Measurements from ENCODE around the gene FBXO15. TPM values are rescaled to one million over a fixed set of nuclear protein-coding genes. Genes with fewer than 3 reads are reported as not detected.

The FBXO15 gene
- total and polyA plus RNA-seq, 3 experiments from 2014 or later = 0.55 to 1.3 (median 0.77) TPM

DNA sequence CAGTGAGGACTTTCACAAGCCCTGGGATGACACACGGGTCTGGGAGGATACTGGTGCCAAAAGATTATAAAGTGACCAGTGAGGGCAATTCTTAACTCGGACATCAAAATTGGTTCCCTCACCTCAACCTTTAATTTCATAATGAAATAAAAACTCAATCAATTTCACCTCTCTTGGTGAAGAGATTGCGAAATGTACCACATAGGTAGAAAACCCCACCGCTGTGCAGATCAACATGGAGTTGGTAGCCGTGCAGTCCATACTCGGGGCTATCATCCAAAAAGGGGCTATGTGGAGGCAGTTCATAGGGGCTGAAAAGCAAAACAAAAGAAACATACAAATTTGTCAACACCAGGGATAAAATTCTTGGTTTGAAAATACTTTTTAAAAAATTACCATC lies 24.4 kb downstream of the FBXO15 start:
- Mint-ChIP-seq H3K27ac (no peak overlapping the region), H3K27me3 (no peaks in the 10 kb centered on the region), H3K4me3 (no peak overlapping the region), H3K9me3 (no peaks in the 10 kb centered on the region), H3K36me3 (peaks cover 0 to 2% (median 0%) of the 10 kb centered on the region in 3 donors), H3K4me1 (no peaks in the 10 kb centered on the region)
- ChIA-PET CTCF (no interaction called here), POLR2A (no interaction called here)
- no peaks in the 10 kb centered on the region for H3K4me1 ChIP-seq (ENCODE audit: insufficient read depth, low read length)
- H3K36me3 ChIP-seq (ENCODE audit: insufficient read depth, low read length) = no peaks in the 10 kb centered on the region
- no peaks in the 10 kb centered on the region for H3K27me3 ChIP-seq (ENCODE audit: insufficient read depth, low read length, poor library complexity, severe bottlenecking)
- no peak for DNase-seq
- H3K4me3 ChIP-seq (ENCODE audit: low read length) = no peak overlapping the region
- no peaks in the 10 kb centered on the region for H3K9me3 ChIP-seq (ENCODE audit: low read length)
- no peak overlapping the region for H3K27ac ChIP-seq (ENCODE audit: low read depth, low read length)

DNA sequence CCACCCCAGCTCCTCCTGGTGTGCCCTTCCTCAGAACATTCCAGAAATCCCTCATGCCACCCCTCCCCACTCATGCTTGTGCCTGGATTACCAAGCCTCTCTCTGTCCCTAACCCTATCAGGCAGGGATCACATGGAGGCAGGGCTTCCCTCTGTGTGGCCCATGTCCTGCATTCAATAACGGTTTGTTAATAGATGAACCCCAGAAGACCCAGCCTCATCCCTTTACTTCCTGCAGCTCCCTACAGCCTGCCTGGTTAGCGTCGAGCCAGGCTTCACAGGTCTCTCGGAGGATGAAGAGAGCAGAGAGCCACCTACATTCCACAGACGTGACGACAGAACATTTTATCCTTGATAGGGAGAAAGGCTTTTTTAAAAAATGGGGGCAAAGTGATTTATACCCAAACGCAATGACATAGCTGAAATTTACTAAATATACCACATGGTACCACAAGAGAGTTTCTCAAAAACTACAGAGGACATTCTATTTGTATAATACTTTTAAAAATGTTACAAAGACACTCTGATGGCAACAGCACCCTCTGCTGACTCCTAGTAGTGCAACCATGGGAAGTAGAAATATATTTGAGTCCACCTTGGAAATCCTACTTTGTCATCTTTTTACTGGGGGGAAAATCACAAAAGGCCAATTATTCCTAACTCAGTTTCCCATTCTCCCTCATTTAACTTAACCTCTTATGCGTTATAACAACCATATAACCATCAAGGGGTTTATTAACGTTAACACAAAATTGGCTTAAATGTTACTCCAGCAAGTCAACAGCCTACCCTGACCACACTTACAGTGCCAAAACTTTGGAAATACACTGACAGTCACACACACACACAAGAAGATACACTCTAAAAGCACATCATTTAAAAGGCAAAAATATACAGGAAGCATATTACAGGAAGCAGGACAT lies 30.7 kb downstream of the FBXO15 start:
- peaks cover 3 to 4% (median 4%) of the 10 kb centered on the region in 3 donors for H3K4me1 Mint-ChIP-seq

DNA sequence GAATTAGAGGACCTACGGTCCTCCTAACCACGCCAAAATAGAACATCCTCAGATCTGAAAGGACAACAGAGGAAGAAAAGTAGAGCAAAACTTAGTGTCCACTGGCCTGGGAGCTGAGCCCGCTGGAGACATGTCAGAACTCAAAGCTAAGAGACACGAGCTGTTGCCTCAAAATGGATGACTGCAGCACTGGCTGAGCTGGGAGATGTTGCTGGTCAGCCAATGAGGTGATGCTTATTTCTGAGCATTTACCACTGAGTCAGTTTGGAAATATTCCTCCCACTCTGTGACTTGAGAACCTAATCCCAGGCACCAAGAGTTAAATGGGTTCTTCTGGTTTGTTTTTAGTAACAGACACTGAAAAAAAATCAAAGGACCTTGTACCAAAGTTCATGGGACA lies 32.6 kb downstream of the FBXO15 start:
- ChIA-PET POLR2A (interaction anchor here (0.6 kb wide), 1 partner anchor 19 kb away, joined by 5 read pairs; no protein-coding TSS in a partner anchor), CTCF (no interaction called here)
- Histone ChIP-seq H3K36me3 (ENCODE audit: insufficient read depth, low read length) (no peaks in the 10 kb centered on the region), H3K27me3 (ENCODE audit: insufficient read depth, low read length, poor library complexity, severe bottlenecking) (no peaks in the 10 kb centered on the region), H3K9me3 (ENCODE audit: low read length) (no peaks in the 10 kb centered on the region), H3K27ac (ENCODE audit: low read depth, low read length) (no peak overlapping the region), H3K4me3 (ENCODE audit: low read length) (no peak overlapping the region), H3K4me1 (ENCODE audit: insufficient read depth, low read length) (no peaks in the 10 kb centered on the region)
- Mint-ChIP-seq H3K36me3 (peaks cover 0 to 12% (median 2%) of the 10 kb centered on the region in 3 donors), H3K9me3 (peaks cover 0 to 6% (median 0%) of the 10 kb centered on the region in 5 donors), H3K4me1 (peaks cover 3 to 4% (median 4%) of the 10 kb centered on the region in 3 donors), H3K27me3 (peaks cover 0 to 3% of the 10 kb centered on the region in 2 donors), H3K4me3 (no peak overlapping the region), H3K27ac (no peak overlapping the region)
- no peak for DNase-seq

More for the DNA sequence above, 30.7 kb downstream of the FBXO15 start:
- Histone ChIP-seq H3K4me1 (ENCODE audit: insufficient read depth, low read length) (no peaks in the 10 kb centered on the region), H3K36me3 (ENCODE audit: insufficient read depth, low read length) (no peaks in the 10 kb centered on the region), H3K9me3 (ENCODE audit: low read length) (no peaks in the 10 kb centered on the region), H3K27ac (ENCODE audit: low read depth, low read length) (no peak overlapping the region), H3K27me3 (ENCODE audit: insufficient read depth, low read length, poor library complexity, severe bottlenecking) (no peaks in the 10 kb centered on the region), H3K4me3 (ENCODE audit: low read length) (no peak overlapping the region)
- Mint-ChIP-seq H3K36me3 (peaks cover 0 to 5% (median 2%) of the 10 kb centered on the region in 3 donors), H3K9me3 (peaks cover 0 to 5% (median 0%) of the 10 kb centered on the region in 5 donors), H3K27ac (no peak overlapping the region), H3K4me3 (no peak overlapping the region), H3K27me3 (peaks cover 0 to 3% of the 10 kb centered on the region in 2 donors)
- ChIA-PET POLR2A (no interaction called here), CTCF (no interaction called here)
- peak in 1 of 5 donors; percentile 14 for DNase-seq

DNA sequence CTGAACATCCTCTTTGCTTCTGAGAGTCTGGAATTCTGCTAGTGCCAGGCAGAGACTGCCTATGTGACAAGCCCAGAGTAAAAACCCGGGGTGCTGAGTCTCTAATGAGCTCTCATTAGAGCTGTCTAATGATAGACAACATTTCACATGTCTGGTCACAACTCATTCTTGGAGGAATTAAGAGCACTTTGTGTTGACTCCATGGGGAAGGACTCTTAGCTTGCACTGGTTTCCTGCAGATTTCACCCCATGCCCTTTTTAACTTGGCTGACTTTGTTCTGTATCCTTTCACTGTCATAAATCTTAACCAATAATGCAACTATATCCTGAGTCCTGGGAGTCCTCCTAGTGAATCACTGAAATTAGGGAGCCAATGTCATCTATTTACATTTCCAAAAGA lies 33.5 kb downstream of the FBXO15 start:
- H3K4me3 ChIP-seq (ENCODE audit: low read length) = no peak overlapping the region
- no peaks in the 10 kb centered on the region for H3K9me3 ChIP-seq (ENCODE audit: low read length)
- no peaks in the 10 kb centered on the region for H3K27me3 ChIP-seq (ENCODE audit: insufficient read depth, low read length, poor library complexity, severe bottlenecking)
- no peak overlapping the region for H3K27ac Mint-ChIP-seq
- no peak overlapping the region for H3K27ac ChIP-seq (ENCODE audit: low read depth, low read length)
- POLR2A ChIA-PET = no interaction called here
- DNase-seq = no peak
- no peak overlapping the region for H3K4me3 Mint-ChIP-seq
- peaks cover 0 to 12% (median 0%) of the 10 kb centered on the region in 3 donors for H3K36me3 Mint-ChIP-seq
- peaks cover 0 to 10% (median 5%) of the 10 kb centered on the region in 5 donors for H3K9me3 Mint-ChIP-seq
- H3K4me1 Mint-ChIP-seq = peaks cover 3 to 4% (median 4%) of the 10 kb centered on the region in 3 donors
- H3K36me3 ChIP-seq (ENCODE audit: insufficient read depth, low read length) = no peaks in the 10 kb centered on the region
- H3K4me1 ChIP-seq (ENCODE audit: insufficient read depth, low read length) = no peaks in the 10 kb centered on the region
- CTCF ChIA-PET = interaction anchor here (1.4 kb wide), 1 partner anchor 10 kb away, joined by 3 read pairs; no protein-coding TSS in a partner anchor
- H3K27me3 Mint-ChIP-seq = peaks cover 0 to 3% of the 10 kb centered on the region in 2 donors

DNA sequence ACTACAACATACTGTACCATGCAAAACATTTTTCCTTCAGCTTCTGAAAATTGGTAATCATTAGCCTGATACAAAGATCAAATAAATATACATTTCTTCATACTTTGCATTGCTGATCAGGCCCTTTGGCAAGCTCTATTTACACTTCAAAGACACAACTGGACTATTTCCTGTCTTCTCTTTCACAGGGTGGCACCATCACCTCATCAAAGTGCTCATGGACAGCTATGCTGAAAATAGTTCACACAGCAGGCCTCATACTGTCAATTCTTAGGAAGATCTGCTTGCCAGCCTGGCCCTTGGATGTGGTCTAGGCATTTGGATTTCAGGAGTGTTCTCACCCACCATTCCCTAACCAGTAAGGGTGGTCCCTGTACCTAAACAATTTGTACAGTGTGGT lies 33.9 kb downstream of the FBXO15 start:
- peaks cover 0 to 16% (median 0%) of the 10 kb centered on the region in 3 donors for H3K36me3 Mint-ChIP-seq
- H3K4me1 ChIP-seq (ENCODE audit: insufficient read depth, low read length) = no peaks in the 10 kb centered on the region
- H3K27me3 ChIP-seq (ENCODE audit: insufficient read depth, low read length, poor library complexity, severe bottlenecking) = no peaks in the 10 kb centered on the region
- no peak overlapping the region for H3K27ac Mint-ChIP-seq
- H3K9me3 ChIP-seq (ENCODE audit: low read length) = no peaks in the 10 kb centered on the region
- no peak overlapping the region for H3K27ac ChIP-seq (ENCODE audit: low read depth, low read length)
- no peak overlapping the region for H3K4me3 Mint-ChIP-seq
- peaks cover 3 to 4% (median 4%) of the 10 kb centered on the region in 3 donors for H3K4me1 Mint-ChIP-seq
- ChIA-PET CTCF (interaction anchor here (1.4 kb wide), 1 partner anchor 10 kb away, joined by 3 read pairs; no protein-coding TSS in a partner anchor), POLR2A (no interaction called here)
- peaks cover 0 to 3% of the 10 kb centered on the region in 2 donors for H3K27me3 Mint-ChIP-seq
- no peak for DNase-seq
- H3K9me3 Mint-ChIP-seq = peaks cover 0 to 13% (median 8%) of the 10 kb centered on the region in 5 donors
- no peaks in the 10 kb centered on the region for H3K36me3 ChIP-seq (ENCODE audit: insufficient read depth, low read length)
- H3K4me3 ChIP-seq (ENCODE audit: low read length) = no peak overlapping the region

DNA sequence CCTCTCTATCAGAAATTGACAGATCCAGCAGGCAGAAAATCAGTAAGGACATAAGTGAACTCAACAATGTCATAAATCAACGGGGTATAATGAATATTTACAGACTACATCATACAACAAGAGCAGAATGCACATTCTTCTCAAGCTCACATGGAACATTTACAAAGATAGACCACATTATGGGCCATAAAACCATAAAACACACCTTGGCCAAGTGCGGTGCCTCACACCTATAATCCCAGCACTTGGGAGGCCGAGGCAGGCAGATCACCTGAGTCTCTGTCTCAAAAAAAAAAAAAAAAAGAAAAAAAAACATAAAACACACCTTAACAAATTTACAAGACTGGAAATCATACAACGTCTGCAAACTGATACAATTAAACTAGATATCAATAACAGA lies 36.7 kb downstream of the FBXO15 start:
- no peak overlapping the region for H3K27ac ChIP-seq (ENCODE audit: low read depth, low read length)
- ChIA-PET CTCF (interaction anchor here (1.2 kb wide), 1 partner anchor 28 kb away, joined by 3 read pairs; no protein-coding TSS in a partner anchor), POLR2A (no interaction called here)
- no peaks in the 10 kb centered on the region for H3K36me3 ChIP-seq (ENCODE audit: insufficient read depth, low read length)
- peaks cover 2 to 22% (median 20%) of the 10 kb centered on the region in 5 donors for H3K9me3 Mint-ChIP-seq
- H3K4me3 Mint-ChIP-seq = no peak overlapping the region
- peaks cover 0 to 3% of the 10 kb centered on the region in 2 donors for H3K27me3 Mint-ChIP-seq
- no peaks in the 10 kb centered on the region for H3K27me3 ChIP-seq (ENCODE audit: insufficient read depth, low read length, poor library complexity, severe bottlenecking)
- H3K27ac Mint-ChIP-seq = no peak overlapping the region
- DNase-seq = no peak
- H3K4me3 ChIP-seq (ENCODE audit: low read length) = no peak overlapping the region
- H3K4me1 Mint-ChIP-seq = peaks cover 3 to 14% (median 4%) of the 10 kb centered on the region in 3 donors
- H3K36me3 Mint-ChIP-seq = peaks cover 0 to 27% (median 1%) of the 10 kb centered on the region in 3 donors
- H3K9me3 ChIP-seq (ENCODE audit: low read length) = no peaks in the 10 kb centered on the region
- no peaks in the 10 kb centered on the region for H3K4me1 ChIP-seq (ENCODE audit: insufficient read depth, low read length)

DNA sequence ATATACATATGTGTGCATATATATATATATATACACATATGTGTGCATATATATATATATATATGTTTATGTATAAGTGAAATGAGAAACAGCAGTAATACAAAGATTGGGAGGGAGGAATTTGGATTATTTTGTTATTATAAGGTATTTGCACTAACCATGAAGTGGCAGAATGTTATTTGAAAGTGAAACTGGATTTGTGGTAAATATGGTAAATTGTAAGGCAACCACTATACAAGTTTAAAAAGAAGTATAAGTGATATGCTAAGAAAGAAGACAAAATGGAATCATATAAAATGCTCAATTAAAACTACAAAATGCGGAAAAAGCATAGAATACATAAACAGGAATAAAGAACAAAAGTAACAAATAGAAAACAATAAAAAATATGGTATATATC lies 37.5 kb downstream of the FBXO15 start:
- CTCF ChIA-PET = interaction anchor here (1.2 kb wide), 1 partner anchor 27 kb away, joined by 3 read pairs; no protein-coding TSS in a partner anchor
- H3K4me3 Mint-ChIP-seq = no peak overlapping the region

DNA sequence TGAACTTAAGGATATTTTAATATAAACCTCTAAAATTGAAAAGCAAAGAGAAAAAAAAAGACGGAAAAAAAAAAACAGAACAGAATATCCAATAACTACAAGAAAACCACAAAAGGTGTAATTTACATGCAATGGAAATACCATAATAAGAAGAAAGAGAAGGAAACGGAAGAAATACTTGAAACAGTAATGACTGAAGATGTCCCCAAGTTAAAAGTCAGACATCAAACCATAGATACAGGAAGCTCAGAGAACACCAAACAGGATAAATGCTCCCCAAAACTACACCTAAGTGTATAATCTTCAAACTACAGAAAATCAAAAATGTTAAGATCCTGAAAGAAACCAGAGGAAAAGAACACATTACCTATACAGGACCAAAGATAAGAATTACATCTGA lies 39.2 kb downstream of the FBXO15 start:
- POLR2A ChIA-PET = no interaction called here
- Mint-ChIP-seq H3K4me3 (no peak overlapping the region), H3K27ac (no peak overlapping the region), H3K36me3 (peaks cover 0 to 31% (median 1%) of the 10 kb centered on the region in 3 donors), H3K9me3 (peaks cover 2 to 30% (median 26%) of the 10 kb centered on the region in 5 donors), H3K4me1 (peaks cover 0 to 11% (median 0%) of the 10 kb centered on the region in 3 donors), H3K27me3 (peaks cover 0 to 3% of the 10 kb centered on the region in 2 donors)
- Histone ChIP-seq H3K4me3 (ENCODE audit: low read length) (no peak overlapping the region), H3K4me1 (ENCODE audit: insufficient read depth, low read length) (no peaks in the 10 kb centered on the region), H3K27ac (ENCODE audit: low read depth, low read length) (no peak overlapping the region), H3K27me3 (ENCODE audit: insufficient read depth, low read length, poor library complexity, severe bottlenecking) (no peaks in the 10 kb centered on the region), H3K36me3 (ENCODE audit: insufficient read depth, low read length) (no peaks in the 10 kb centered on the region), H3K9me3 (ENCODE audit: low read length) (no peaks in the 10 kb centered on the region)
- CTCF ChIA-PET = no interaction called here
- no peak for DNase-seq

More for the DNA sequence above, 37.5 kb downstream of the FBXO15 start:
- Histone ChIP-seq H3K36me3 (ENCODE audit: insufficient read depth, low read length) (no peaks in the 10 kb centered on the region), H3K27ac (ENCODE audit: low read depth, low read length) (no peak overlapping the region), H3K9me3 (ENCODE audit: low read length) (no peaks in the 10 kb centered on the region), H3K27me3 (ENCODE audit: insufficient read depth, low read length, poor library complexity, severe bottlenecking) (no peaks in the 10 kb centered on the region), H3K4me3 (ENCODE audit: low read length) (no peak overlapping the region), H3K4me1 (ENCODE audit: insufficient read depth, low read length) (no peaks in the 10 kb centered on the region)
- Mint-ChIP-seq H3K36me3 (peaks cover 0 to 27% (median 1%) of the 10 kb centered on the region in 3 donors), H3K27ac (no peak overlapping the region), H3K9me3 (peaks cover 2 to 22% (median 20%) of the 10 kb centered on the region in 5 donors), H3K4me1 (peaks cover 3 to 14% (median 4%) of the 10 kb centered on the region in 3 donors), H3K27me3 (peaks cover 0 to 3% of the 10 kb centered on the region in 2 donors)
- DNase-seq = no peak
- POLR2A ChIA-PET = no interaction called here
